ENCODE results near the gene IRF8. TPM values are rescaled to one million over a fixed set of nuclear protein-coding genes. Genes with fewer than 3 reads are reported as not detected.
A peak's percentile ranks its signal among the peaks of the same experiment; 100 is the strongest.
"Not testable (repeated sequence)": the region's sequence is repeated elsewhere in the genome, so short reads cannot be mapped to it uniquely, and the experiment has no call there.

IRF8 gene
- 3.5 TPM for total RNA-seq
- long read RNA-seq, transcript IRF8-201 (9 exons, 3,030 nt), result major isoform, 5 of 5 reads
- long read RNA-seq, partial matches to known transcripts, result 0 of 5 reads
- long read RNA-seq, other reads (novel, unspliced or antisense), result 0 of 5 reads

GRCh38 chr16:85898521-85899442 is at the start of gene IRF8:
IRF8 (plus strand) TSS chr16:85899162; CDS start chr16:85903016, 3,854 bp downstream.
- intact Hi-C loops (cut with micrococcal nuclease), result no loop called here
- DNase-seq, result peak; percentile 86
- ATAC-seq, result peak; percentile 92

GRCh38 chr16:85849388-85849787 is 49.6 kb upstream of the IRF8 start:
- intact Hi-C loops (cut with micrococcal nuclease), result no loop called here
- DNase-seq (no peak), ATAC-seq (no peak)

DNA sequence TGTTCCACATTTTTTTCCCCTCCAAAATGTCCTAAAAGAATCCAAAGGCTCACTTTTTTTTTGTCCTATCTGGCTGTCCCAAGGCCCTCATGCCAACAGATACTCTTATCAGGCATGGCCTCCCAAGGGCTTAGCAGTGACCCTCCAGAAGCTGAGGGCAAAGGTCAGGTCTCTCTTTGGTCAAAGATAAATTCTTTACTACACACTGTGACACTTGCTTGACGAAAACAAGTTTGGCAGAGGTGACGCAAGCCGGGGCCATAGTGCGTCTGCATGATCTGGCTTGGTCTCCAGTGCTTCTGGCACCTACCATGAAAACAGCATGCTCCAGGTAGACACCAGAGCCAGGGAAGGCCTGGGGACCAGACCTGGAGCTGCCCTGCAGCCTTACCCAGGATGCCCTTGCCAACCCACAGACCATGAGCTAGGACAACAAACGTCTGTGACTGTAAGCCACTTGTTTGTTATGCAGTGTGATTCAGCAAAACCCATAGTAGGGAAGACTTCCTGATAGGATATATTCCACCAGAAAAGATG is 48.5 kb upstream of the IRF8 start:
- DNase-seq (no peak), ATAC-seq (no peak)
- intact Hi-C loops (cut with micrococcal nuclease), result no loop called here

GRCh38 chr16:85851034-85851785 is 47.8 kb upstream of the IRF8 start:
- DNase-seq, result no peak
- ATAC-seq, result no peak

GRCh38 chr16:85853547-85854545 is 45.1 kb upstream of the IRF8 start:
- ATAC-seq, result peak; percentile 48
- intact Hi-C loops (cut with micrococcal nuclease), result no loop called here
- no peak for DNase-seq

More at GRCh38 chr16:85851034-85851785, 47.8 kb upstream of the IRF8 start:
- intact Hi-C loops (cut with micrococcal nuclease), result no loop called here

DNA sequence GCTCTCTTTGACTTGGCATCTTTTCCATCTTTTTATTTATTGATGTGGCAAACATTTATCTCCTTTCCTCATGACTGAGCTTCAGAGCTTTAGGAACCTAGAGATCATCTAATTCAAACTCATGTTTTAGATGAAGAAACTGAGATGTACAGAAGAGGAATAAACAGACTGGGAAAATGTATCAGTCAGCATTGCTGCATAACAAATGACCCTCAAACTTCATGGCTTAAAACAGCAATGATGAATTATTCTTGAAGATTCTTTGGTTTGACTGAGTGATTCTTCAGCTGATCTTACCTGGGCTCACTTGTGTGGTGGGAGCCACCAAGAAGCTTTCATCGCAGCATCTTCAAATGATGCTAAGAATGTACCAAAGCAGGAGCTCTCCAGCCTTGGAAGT is 44.0 kb upstream of the IRF8 start:
- intact Hi-C loops (cut with micrococcal nuclease), result no loop called here
- ATAC-seq (no peak), DNase-seq (no peak)

- intact Hi-C loops (cut with micrococcal nuclease), result no loop called here
- DNase-seq, result no peak
- no peak for ATAC-seq
Observed at GRCh38 chr16:85856079-85856478, 42.9 kb upstream of the IRF8 start.

GRCh38 chr16:85856585-85856984 is 42.4 kb upstream of the IRF8 start:
- intact Hi-C loops (cut with micrococcal nuclease), result no loop called here
- DNase-seq (no peak), ATAC-seq (no peak)

- intact Hi-C loops (cut with micrococcal nuclease), result no loop called here
- DNase-seq (no peak), ATAC-seq (no peak)
Observed at GRCh38 chr16:85857406-85857805, 41.6 kb upstream of the IRF8 start.

- ATAC-seq; DNase-seq; intact Hi-C loops (cut with micrococcal nuclease): not testable (repeated sequence)
Observed at GRCh38 chr16:85858571-85858970, 40.4 kb upstream of the IRF8 start.

DNA sequence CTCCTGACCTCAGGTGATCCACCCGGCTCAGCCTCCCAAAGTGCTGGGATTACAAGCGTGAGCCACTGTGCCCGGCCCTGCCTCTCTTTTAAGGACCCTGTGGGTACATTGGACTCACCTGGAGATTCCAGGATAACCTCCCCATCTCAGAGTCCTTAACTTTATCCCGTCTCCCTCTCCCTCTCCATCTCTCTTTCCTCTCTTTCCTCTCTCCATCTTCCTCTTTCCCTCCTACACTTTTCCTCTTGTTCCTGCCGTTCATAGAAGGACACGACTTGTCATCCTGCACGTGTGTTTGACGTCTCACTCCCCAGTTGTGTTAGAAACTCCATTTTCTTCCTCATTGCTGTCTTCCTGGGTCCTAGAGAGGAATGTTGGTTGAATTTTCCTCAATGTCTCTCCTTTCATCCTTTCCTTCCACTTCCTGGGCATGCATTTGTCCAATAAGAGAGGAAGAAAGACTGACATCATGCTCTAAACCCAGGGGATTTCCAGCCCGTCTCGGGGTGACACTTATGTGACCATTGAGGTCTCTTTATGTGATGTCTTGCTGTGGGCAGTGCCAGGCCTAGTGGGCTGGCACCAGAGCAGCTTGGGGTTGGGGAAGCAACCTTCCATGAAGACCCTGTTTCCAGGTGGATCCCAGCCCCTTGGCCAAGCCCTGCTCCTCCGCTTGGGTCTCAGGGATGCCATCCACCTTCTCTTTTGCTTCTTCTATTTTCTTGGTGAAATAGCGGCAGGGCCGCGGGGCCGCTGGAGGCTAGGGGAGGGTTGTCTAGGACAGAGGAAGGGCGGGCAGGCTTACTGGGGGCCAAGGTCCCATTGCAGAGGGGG is 39.8 kb upstream of the IRF8 start:
- DNase-seq, result no peak
- no peak for ATAC-seq
- intact Hi-C loops (cut with micrococcal nuclease), result no loop called here

DNA sequence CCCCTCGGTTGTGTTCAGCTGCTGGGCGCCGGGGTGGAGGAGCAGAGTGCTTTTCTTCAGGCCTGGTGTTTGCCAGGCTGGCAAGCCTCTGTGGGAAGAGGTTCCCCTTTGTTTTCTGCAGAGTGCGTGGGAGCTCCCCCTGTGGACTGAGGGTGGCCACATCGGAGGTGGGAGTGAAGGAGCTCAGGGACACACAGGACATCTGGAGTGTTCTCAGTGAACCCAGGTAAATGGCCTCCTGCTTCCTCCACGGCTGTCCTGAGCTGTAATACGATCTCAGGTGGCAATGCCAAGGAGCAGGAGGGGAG is 39.2 kb upstream of the IRF8 start:
- intact Hi-C loops (cut with micrococcal nuclease), result no loop called here
- no peak for DNase-seq
- ATAC-seq, result no peak

GRCh38 chr16:85860413-85861094 is 38.4 kb upstream of the IRF8 start:
- intact Hi-C loops (cut with micrococcal nuclease), result no loop called here
- no peak for ATAC-seq

GRCh38 chr16:85861095-85861825 is 37.7 kb upstream of the IRF8 start:
- no peak for ATAC-seq
- intact Hi-C loops (cut with micrococcal nuclease), result no loop called here
- no peak for DNase-seq

More at GRCh38 chr16:85860413-85861094, 38.4 kb upstream of the IRF8 start:
- no peak for DNase-seq

DNA sequence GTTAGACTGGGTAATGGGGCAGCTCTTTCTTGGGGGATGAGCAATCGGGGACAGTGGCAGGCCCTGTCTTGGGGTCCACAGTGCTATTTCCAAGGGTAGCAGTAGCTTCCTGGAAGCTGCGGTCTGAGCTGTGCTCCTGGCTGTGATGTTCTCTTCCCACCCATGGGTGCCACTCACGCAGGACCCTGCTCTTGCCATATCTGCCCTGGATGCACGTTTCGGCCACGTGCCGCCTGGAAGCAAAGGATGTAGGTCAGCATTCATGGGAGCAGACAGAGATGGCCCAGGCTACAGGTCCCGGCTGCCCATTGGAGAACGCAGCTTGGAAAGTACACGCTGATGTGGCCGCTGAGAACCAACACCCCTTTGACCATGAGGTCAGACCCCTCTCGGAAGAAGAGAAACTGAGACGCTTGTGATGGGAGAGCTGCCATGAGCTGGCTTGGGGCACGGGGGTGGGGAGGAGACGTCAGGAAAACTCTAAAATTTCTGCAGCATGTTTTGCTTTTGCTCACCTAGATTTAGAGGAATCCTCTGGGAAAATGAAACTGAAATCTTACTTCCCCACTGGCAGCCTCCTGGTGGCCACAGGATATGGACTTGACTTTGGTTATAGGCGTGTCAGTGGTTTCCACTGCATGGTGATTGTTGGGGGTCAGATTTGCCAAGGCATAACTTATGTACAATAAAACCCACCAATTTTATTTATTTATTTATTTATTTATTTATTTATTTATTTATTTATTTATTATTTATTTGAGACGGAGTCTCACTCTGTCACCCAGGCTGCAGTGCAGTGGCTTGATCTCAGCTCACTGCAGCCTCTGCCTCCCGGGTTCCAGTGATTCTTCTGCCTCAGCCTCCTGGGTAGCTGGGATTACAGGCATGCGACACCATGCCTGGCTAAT is 36.2 kb upstream of the IRF8 start:
- intact Hi-C loops (cut with micrococcal nuclease), result no loop called here
- ATAC-seq (no peak), DNase-seq (no peak)

GRCh38 chr16:85863384-85863774 is 35.6 kb upstream of the IRF8 start:
- intact Hi-C loops (cut with micrococcal nuclease), result no loop called here
- ATAC-seq, result no peak

More at GRCh38 chr16:85863384-85863774, 35.6 kb upstream of the IRF8 start:
- DNase-seq, result no peak
